Erythroblast (primary cell): ENCODE data around the gene CCNC.

Experiments
- GATA1 ChIP-seq: IDR thresholded peaks from 2 replicates; pipeline ENCODE4 v1.6.1; 2011; ENCODE audit warnings: low read depth, mild to moderate bottlenecking, control low read depth, low read length, moderate library complexity
- POLR2A ChIP-seq: IDR thresholded peaks from 2 replicates; pipeline ENCODE4 v1.6.1; 2011; ENCODE audit warnings: mild to moderate bottlenecking, low read length

DNA sequence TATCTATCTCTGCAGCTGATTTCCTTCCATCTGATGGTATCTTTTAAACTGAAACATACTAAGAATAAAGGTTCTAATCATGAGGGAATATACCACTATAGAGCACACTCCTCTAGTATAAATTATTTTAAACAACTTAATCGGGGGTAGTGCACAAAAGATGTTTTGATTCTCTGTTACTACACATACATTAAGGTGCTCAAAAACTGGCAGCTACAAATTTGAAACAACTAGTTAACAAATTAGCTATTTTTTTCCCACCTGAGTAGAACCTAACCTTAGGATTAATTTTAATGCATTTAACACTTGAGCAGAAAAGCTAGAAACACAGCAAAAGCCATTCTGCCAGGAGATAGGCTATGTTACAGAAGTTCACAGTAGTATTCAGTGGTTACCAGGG, 23.0 kb downstream of the CCNC start:
- TF ChIP-seq POLR2A (no peak), GATA1 (no peak)
